ENCODE measurements around the gene SEPTIN8.
"Not testable (repeated sequence)": the region's sequence is repeated elsewhere in the genome, so short reads cannot be mapped to it uniquely, and the experiment has no call there.

The SEPTIN8 gene

DNA sequence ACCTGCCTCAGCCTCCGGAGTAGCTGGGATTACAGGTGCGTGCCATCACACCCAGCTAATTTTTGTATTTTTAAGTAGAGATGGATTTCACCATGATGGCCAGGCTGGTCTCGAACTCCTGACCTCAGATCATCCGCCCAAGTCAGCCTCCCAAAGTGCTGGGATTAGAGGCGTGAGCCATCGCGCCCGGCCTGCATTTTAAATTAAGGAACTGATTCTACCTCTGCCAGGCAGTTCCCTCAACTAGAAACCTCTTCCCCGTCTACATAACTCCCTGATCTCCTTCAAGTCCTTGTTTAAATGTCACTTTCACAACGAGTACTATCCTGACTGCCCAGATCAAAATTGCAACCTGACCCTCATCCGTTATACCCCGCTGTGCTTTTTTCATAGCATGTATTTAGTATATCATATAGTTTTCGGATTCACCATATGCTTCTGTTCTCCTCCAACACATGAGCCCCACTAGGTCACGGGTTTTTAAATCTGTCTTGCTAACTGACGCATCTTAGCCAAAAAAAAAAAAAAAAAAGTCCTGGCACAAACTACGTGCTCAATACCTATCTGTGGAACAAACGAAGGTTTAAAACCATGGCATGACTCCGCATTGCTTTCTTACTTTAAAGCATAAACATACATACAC lies 35.2 kb upstream of the SEPTIN8 start:
- no peak overlapping the region for H3K4me3 ChIP-seq (ENCODE audit: low read length)
- TF ChIP-seq CTCF (conservative IDR thresholded peaks at IDR 0.05; ENCODE audit: low read length) = no peak
- no peak for DNase-seq (ENCODE audit: low read depth)

DNA sequence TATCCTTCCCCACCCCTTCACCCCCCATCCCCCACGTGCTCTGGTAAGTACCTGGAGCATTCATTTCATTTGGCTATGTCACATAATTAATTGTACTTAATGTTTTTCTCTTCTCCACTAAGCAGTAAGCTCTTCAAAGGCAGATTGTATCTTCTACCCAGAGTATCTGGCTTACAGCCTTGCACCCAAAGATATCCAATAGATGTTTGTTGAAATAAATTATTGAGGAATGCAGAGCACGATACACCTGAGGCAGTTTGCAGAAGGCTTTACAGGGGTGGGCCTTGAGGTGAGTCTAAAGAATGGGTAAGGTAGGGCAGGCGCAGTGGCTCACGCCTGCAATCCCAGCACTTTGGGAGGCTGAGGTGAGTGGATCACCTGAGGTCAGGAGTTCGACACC lies 33.6 kb upstream of the SEPTIN8 start:
- no peak for DNase-seq (ENCODE audit: low read depth)
- H3K4me3 ChIP-seq (ENCODE audit: low read length) = no peak overlapping the region
- TF ChIP-seq CTCF (conservative IDR thresholded peaks at IDR 0.05; ENCODE audit: low read length) = no peak

GRCh38 chr5:132808866-132809265 lies 31.8 kb upstream of the SEPTIN8 start:
- no peak for DNase-seq (ENCODE audit: low read depth)
- no peak for TF ChIP-seq CTCF (conservative IDR thresholded peaks at IDR 0.05; ENCODE audit: low read length)
- no peak overlapping the region for H3K4me3 ChIP-seq (ENCODE audit: low read length)

- DNase-seq (ENCODE audit: low read depth) = no peak
- H3K4me3 ChIP-seq (ENCODE audit: low read length) = no peak overlapping the region
- no peak for TF ChIP-seq CTCF (conservative IDR thresholded peaks at IDR 0.05; ENCODE audit: low read length)
Observed at GRCh38 chr5:132808448-132808847, 31.4 kb upstream of the SEPTIN8 start.

DNA sequence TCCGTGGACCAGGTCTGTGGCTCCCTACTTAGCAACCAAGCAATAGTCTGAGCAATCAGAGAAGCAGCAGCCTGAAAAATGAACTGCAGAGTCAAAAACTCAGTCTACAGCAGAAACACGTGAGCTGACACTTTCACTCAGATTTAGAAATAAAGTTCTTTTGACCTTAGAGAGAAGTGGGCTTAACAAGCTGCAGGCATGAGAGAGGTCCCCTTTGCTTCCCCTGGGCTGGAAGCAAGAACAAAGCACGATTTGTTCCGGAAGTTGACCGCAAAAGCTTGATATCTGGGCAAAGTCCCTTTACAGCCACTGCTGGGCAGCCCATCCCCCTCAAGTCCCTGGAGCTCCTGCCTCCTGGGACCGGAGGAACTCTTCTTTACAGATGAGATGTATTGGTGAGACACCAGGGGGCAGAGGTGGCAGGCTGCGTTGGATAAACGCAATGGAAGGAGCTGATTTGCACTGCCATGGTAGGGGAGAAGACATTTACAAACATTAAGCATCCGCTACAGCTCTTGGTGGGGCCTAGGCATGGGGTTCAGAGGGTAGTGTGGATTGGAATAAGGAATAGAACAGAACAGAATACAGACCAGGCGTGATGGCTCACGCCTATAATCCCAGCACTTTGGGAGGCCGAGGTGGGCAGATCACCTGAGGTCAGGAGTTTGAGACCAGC lies 30.3 kb upstream of the SEPTIN8 start:
- no peak overlapping the region for H3K4me3 ChIP-seq (ENCODE audit: low read length)
- DNase-seq (ENCODE audit: low read depth) = no peak
- TF ChIP-seq CTCF (conservative IDR thresholded peaks at IDR 0.05; ENCODE audit: low read length) = no peak

DNA sequence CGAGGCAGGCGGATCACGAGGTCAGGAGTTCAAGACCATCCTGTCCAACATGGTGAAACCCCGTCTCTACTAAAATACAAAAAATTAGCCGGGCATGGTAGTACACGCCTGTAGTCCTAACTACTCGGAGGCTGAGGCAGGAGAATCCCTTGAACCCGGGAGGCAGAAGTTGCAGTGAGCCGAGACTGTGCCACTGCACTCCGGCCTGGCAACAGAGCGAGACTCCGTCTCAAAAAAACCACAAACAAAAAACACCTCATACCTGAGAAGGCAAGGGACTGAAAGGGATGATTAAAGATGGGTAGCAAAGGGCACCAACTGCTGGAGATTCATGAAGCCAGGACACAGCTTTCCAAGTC lies 29.7 kb upstream of the SEPTIN8 start:
- DNase-seq (ENCODE audit: low read depth); H3K4me3 ChIP-seq (ENCODE audit: low read length): not testable (repeated sequence)

GRCh38 chr5:132805872-132806271 lies 28.8 kb upstream of the SEPTIN8 start:
- not testable (repeated sequence) for DNase-seq (ENCODE audit: low read depth); H3K4me3 ChIP-seq (ENCODE audit: low read length)

DNA sequence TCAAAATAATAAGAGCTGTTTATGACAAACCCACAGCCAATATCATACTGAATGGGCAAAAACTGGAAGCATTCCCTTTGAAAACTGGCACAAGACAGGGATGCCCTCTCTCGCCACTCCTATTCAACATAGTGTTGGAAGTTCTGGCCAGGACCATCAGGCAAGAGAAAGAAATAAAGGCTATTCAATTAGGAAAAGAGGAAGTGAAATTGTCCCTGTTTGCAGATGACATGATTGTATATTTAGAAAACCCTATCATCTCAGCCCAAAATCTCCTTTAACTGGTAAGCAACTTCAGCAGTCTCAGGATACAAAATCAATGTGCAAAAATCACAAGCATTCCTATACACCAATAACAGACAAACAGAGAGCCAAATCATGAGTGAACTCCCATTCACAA lies 27.2 kb upstream of the SEPTIN8 start:
- not testable (repeated sequence) for DNase-seq (ENCODE audit: low read depth); H3K4me3 ChIP-seq (ENCODE audit: low read length)

DNA sequence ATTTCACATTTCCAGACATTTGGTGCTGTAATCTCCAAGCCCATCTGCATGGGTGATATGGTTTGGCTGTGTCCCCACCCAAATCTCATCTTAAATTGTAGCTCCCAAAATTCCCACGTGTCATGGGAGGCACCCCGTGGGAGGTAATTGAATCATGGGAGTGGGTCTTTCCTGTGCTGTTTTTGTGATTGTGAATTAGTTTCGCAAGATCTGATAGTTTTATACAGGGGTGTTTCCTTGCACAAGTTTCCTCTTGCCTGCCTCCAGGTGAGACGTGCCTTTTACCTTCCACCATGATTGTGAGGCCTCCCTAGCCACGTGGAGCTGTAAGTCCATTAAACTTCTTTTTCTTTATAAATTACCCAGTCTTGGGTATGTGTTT lies 25.6 kb upstream of the SEPTIN8 start:
- H3K4me3 ChIP-seq (ENCODE audit: low read length); DNase-seq (ENCODE audit: low read depth): not testable (repeated sequence)
